Kidney (tissue), 14 donors: Measurements from ENCODE around the gene C12orf56. TPM values are rescaled to one million over a fixed set of nuclear protein-coding genes. Genes with fewer than 3 reads are reported as not detected.

Experiments
- DNase-seq, 5 donors: peaks; one replicate each; pipeline ENCODE4 v3.0.0-alpha.2; 2013 to 2020
- FAIRE-seq: peaks from 2 replicates; lab custom pipeline; 2012; peaks lifted over from hg19 to GRCh38; lab: Jason Lieb, UNC
- H3K27ac ChIP-seq, 2 donors: one replicate each; pipeline ENCODE4 v1.7.0; 2013; ENCODE audit warnings: low read depth in 2 of 2, low read length in 2 of 2, inconsistent platforms in 1 of 2
- H3K27me3 ChIP-seq: one replicate; pipeline ENCODE4 v1.7.1; 2013; ENCODE audit warnings: low read length, inconsistent platforms; ENCODE audit not compliant: control insufficient read depth, insufficient read depth
- H3K36me3 ChIP-seq, 3 donors: one replicate each; pipeline versions ENCODE4 v1.7.0 to v1.7.1; 2013; ENCODE audit warnings: low read length in 3 of 3, control low read depth in 1 of 3, inconsistent platforms in 1 of 3; ENCODE audit not compliant: insufficient read depth in 3 of 3, control insufficient read depth in 2 of 3
- H3K4me1 ChIP-seq, 3 donors: one replicate each; pipeline versions ENCODE4 v1.7.0 to v1.7.1; 2013; ENCODE audit warnings: low read length in 3 of 3, inconsistent platforms in 1 of 3, low read depth in 1 of 3; ENCODE audit not compliant: control insufficient read depth in 2 of 3, insufficient read depth in 2 of 3
- H3K4me3 ChIP-seq, 3 donors: one replicate each; pipeline versions ENCODE4 v1.7.0 to v1.8.1; 2013; ENCODE audit warnings: low read length in 3 of 3, control low read depth in 1 of 3, inconsistent platforms in 1 of 3
- H3K9ac ChIP-seq, 3 donors: one replicate each; pipeline versions ENCODE4 v1.7.0 to v1.7.1; 2013; ENCODE audit warnings: low read length in 3 of 3, control low read depth in 1 of 3, inconsistent platforms in 1 of 3
- H3K9me3 ChIP-seq, 3 donors: one replicate each; pipeline versions ENCODE4 v1.7.0 to v1.7.1; 2013; ENCODE audit warnings: low read length in 3 of 3, control low read depth in 1 of 3, inconsistent platforms in 1 of 3; ENCODE audit not compliant: control insufficient read depth in 2 of 3, insufficient read depth in 1 of 3
- CTCF ChIP-seq: IDR thresholded peaks from 3 replicates; pipeline ENCODE4 v1.5.1; 2012; ENCODE audit warnings: mild to moderate bottlenecking, moderate library complexity, borderline replicate concordance; ENCODE audit not compliant: insufficient read depth; ENCODE audit errors: extremely low read depth
- intact Hi-C: fragments of 100-400 bp; cut with DNase I; formaldehyde crosslinking; loops from one replicate; pipeline ENCODE4 v1.11.1; 2022
- polyA plus RNA-seq: library from polyadenylated mRNA; stranded (reverse); fragments of 350-450 nt; fragmentation: Illumina TruSeq; extraction: RNeasy Lipid Tissue Mini Kit (QIAGEN cat#74804); gene quantifications from one replicate; pipeline ENCODE4 v1.2.3, GENCODE V29; 2014; ENCODE audit warnings: low read depth, low replicate concordance; ENCODE audit not compliant: insufficient read depth
- total RNA-seq: library from RNA; stranded (reverse); fragmentation: NEBNext Ultra II Directional; extraction: Animal tissue kit (Norgen Biotek cat#: 25700); gene quantifications from one replicate; pipeline ENCODE4 v1.2.1, GENCODE V29; 2021
- donor health status: control.
- donor health status: control.
- donor health status: control.
- donor health status: control.
- donor health status: control.
- donor health status: DM: yes; HTN: yes; CAD: no.
- donor health status: Normal renal cell carcinoma (clear cell type).

Gene C12orf56
- total and polyA plus RNA-seq, 2 donors from 2014 or later, result 1.5 to 5.2 TPM

- TF ChIP-seq CTCF, result no peak
- DNase-seq (no peak), FAIRE-seq (no peak)
- Histone ChIP-seq H3K27ac (no peak overlapping the region), H3K4me3 (no peak overlapping the region), H3K4me1 (no peaks in the 10 kb centered on the region), H3K9me3 (no peaks in the 10 kb centered on the region), H3K9ac (no peak overlapping the region), H3K36me3 (peaks cover 7 to 49% (median 22%) of the 10 kb centered on the region in 3 donors), H3K27me3 (no peaks in the 10 kb centered on the region)
- intact Hi-C loops, result no loop called here
Measured at GRCh38 chr12:64431791-64432190, 41.2 kb upstream of the C12orf56 start.

GRCh38 chr12:64430886-64431285 is 40.3 kb upstream of the C12orf56 start:
- intact Hi-C loops, result no loop called here
- FAIRE-seq, result no peak
- TF ChIP-seq CTCF, result no peak

GRCh38 chr12:64428956-64429355 is 38.4 kb upstream of the C12orf56 start:
- no peaks in the 10 kb centered on the region for H3K9me3 ChIP-seq
- H3K9ac ChIP-seq, result no peak overlapping the region
- no peak for FAIRE-seq
- H3K27me3 ChIP-seq, result no peaks in the 10 kb centered on the region
- no peaks in the 10 kb centered on the region for H3K4me1 ChIP-seq
- peaks cover 9 to 62% (median 27%) of the 10 kb centered on the region in 3 donors for H3K36me3 ChIP-seq
- H3K27ac ChIP-seq, result no peak overlapping the region
- TF ChIP-seq CTCF, result no peak
- DNase-seq, result no peak
- H3K4me3 ChIP-seq, result no peak overlapping the region
- intact Hi-C loops, result no loop called here

More at GRCh38 chr12:64430886-64431285, 40.3 kb upstream of the C12orf56 start:
- Histone ChIP-seq H3K9ac (no peak overlapping the region), H3K27me3 (no peaks in the 10 kb centered on the region), H3K4me1 (no peaks in the 10 kb centered on the region), H3K4me3 (no peak overlapping the region), H3K36me3 (peaks cover 6 to 49% (median 26%) of the 10 kb centered on the region in 3 donors), H3K27ac (no peak overlapping the region), H3K9me3 (no peaks in the 10 kb centered on the region)
- no peak for DNase-seq

- H3K4me1 ChIP-seq, result no peaks in the 10 kb centered on the region
- H3K27ac ChIP-seq, result no peak overlapping the region
- no peaks in the 10 kb centered on the region for H3K27me3 ChIP-seq
- no peaks in the 10 kb centered on the region for H3K9me3 ChIP-seq
- peaks cover 6 to 57% (median 23%) of the 10 kb centered on the region in 3 donors for H3K36me3 ChIP-seq
- H3K4me3 ChIP-seq, result no peak overlapping the region
- no peak overlapping the region for H3K9ac ChIP-seq
- DNase-seq, result no peak
- TF ChIP-seq CTCF, result no peak
- no peak for FAIRE-seq
- intact Hi-C loops, result no loop called here
Measured at GRCh38 chr12:64427988-64428387, 37.4 kb upstream of the C12orf56 start.
